ENCODE measurements around the gene SEC62. TPM values are rescaled to one million over a fixed set of nuclear protein-coding genes. Genes with fewer than 3 reads are reported as not detected.
A peak's percentile ranks its signal among the peaks of the same experiment; 100 is the strongest.

The SEC62 gene
- 100 to 1,000 TPM; 110 to 165 (median 156) TPM for polyA plus RNA-seq (ENCODE audit: insufficient read depth in 1 of 5, insufficient read length in 5 of 5, low replicate concordance in 1 of 5)
- long read RNA-seq, donor 1, full-length matches to known transcripts: 40 of 204 reads
- long read RNA-seq, donor 1, partial matches to known transcripts: 164 of 204 reads
- long read RNA-seq, donor 1, other reads (novel, unspliced or antisense): 0 of 204 reads
- long read RNA-seq, donor 2, full-length matches to known transcripts: 23 of 76 reads
- long read RNA-seq, donor 2, partial matches to known transcripts: 53 of 76 reads
- long read RNA-seq, donor 2, other reads (novel, unspliced or antisense): 0 of 76 reads
- long read RNA-seq, donor 3, full-length matches to known transcripts: 43 of 193 reads
- long read RNA-seq, donor 3, partial matches to known transcripts: 150 of 193 reads
- long read RNA-seq, donor 3, other reads (novel, unspliced or antisense): 0 of 193 reads
- long read RNA-seq, donor 4, full-length matches to known transcripts: 19 of 102 reads
- long read RNA-seq, donor 4, partial matches to known transcripts: 83 of 102 reads
- long read RNA-seq, donor 4, other reads (novel, unspliced or antisense): 0 of 102 reads
- long read RNA-seq, donor 5, full-length matches to known transcripts: 56 of 218 reads
- long read RNA-seq, donor 5, partial matches to known transcripts: 162 of 218 reads
- long read RNA-seq, donor 5, other reads (novel, unspliced or antisense): 0 of 218 reads
- long read RNA-seq, donor 6, full-length matches to known transcripts: 67 of 213 reads
- long read RNA-seq, donor 6, partial matches to known transcripts: 146 of 213 reads
- long read RNA-seq, donor 6, other reads (novel, unspliced or antisense): 0 of 213 reads
- long read RNA-seq, donor 7, full-length matches to known transcripts: 85 of 187 reads
- long read RNA-seq, donor 7, partial matches to known transcripts: 102 of 187 reads
- long read RNA-seq, donor 7, other reads (novel, unspliced or antisense): 0 of 187 reads
- long read RNA-seq, donor 8, full-length matches to known transcripts: 9 of 57 reads
- long read RNA-seq, donor 8, partial matches to known transcripts: 48 of 57 reads
- long read RNA-seq, donor 8, other reads (novel, unspliced or antisense): 0 of 57 reads

- peak; percentile 95 to 96 for DNase-seq
Observed at GRCh38 chr3:169966428-169966950, at the start of gene SEC62. Gene SEC62 (plus strand): TSS chr3:169966807. CDS start chr3:169966823, 16 bp downstream.

- peak; percentile 61 to 63 for DNase-seq
Observed at GRCh38 chr3:169923189-169923588, 43.4 kb upstream of the SEC62 start.

DNA sequence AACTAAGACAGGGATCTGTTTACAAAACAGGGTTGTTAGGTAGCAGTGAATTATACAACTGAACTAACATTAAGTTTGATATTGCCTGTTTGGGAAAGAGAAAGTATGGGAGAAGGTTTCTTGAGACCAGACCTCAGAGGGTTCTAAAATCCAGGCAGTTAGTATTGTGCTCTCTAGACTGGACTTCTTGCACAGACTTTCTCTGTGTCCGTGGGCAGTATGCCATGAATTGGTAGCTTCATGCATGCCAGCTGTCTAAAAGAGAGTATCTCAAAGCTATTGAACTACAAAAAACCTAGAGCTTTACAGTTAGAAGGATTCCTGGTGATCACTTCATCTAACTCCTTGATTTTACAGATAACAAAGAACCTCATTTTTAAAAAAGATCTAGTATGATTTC lies 42.8 kb upstream of the SEC62 start:
- DNase-seq: no peak

GRCh38 chr3:169929830-169930519 lies 36.6 kb upstream of the SEC62 start:
- no peak for DNase-seq

DNA sequence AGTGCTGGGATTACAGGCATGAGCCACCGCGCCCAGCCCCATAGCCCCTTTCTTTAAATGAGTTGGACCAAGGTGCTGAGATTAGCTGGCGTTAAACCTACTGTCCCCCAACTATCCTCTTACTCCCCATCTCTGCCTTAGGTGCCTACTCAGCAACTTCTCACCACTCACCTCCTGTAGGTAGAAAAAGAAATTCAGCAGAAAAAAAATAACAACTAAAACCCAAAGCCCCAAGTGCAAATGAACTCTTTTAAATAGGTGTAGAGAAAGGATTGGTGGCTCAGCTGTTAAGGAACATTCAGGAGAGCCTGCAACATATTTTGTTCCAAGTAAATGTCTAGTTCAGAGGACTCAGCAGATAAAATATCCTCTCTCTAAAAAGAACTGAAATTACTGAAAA lies 35.8 kb upstream of the SEC62 start:
- DNase-seq: no peak

- no peak for DNase-seq
Observed at GRCh38 chr3:169931747-169932520, 34.7 kb upstream of the SEC62 start.

GRCh38 chr3:169939320-169939719 lies 27.3 kb upstream of the SEC62 start:
- DNase-seq: no peak

DNA sequence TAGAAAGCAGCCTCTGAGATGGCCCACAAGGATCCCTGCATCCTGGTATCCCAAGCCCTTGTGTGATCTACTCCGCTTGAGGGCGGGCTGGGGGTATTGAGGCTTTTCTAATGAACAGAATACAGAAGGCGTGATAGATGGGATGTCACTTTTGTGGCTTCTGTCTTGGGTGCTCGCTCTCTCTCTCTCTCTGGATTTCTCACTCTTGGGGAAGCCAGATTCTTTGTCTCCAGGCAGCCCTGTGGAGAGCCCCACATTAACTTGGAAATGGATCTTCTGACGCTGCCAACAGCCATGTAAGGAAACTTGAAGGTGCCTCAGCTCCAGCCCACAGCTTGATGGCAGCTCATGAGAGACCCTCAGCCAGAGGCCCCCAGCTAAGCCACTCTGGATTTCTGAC lies 26.9 kb upstream of the SEC62 start:
- DNase-seq: no peak

- DNase-seq: no peak
Observed at GRCh38 chr3:169940470-169941181, 26.0 kb upstream of the SEC62 start.

- DNase-seq: no peak
Observed at GRCh38 chr3:169945313-169945712, 21.3 kb upstream of the SEC62 start.

- DNase-seq: no peak
Observed at GRCh38 chr3:169946336-169946735, 20.3 kb upstream of the SEC62 start.

GRCh38 chr3:169948559-169949448 lies 17.8 kb upstream of the SEC62 start:
- DNase-seq: no peak

DNA sequence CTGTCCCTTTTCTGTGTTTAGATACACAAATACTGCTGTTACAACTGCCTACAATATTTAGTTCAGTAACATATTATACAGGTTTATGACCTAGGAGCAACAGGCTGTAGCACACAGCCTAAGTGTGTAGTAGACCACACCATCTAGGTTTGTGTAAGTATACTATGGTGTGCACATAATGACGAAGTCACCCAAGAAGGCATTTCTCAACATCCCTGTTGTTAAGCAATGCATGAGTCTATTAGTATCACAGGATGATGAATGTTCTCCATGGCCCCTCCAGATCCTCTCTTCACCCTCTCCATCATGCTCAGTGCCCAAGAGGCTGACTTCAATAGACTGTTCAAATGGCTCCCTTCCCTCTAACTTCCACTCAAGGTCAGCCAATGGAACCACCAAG lies 14.6 kb upstream of the SEC62 start:
- no peak for DNase-seq

- DNase-seq: no peak
Observed at GRCh38 chr3:169953462-169954141, 13.0 kb upstream of the SEC62 start.

- no peak for DNase-seq
Observed at GRCh38 chr3:169954142-169954756, 12.4 kb upstream of the SEC62 start.

DNA sequence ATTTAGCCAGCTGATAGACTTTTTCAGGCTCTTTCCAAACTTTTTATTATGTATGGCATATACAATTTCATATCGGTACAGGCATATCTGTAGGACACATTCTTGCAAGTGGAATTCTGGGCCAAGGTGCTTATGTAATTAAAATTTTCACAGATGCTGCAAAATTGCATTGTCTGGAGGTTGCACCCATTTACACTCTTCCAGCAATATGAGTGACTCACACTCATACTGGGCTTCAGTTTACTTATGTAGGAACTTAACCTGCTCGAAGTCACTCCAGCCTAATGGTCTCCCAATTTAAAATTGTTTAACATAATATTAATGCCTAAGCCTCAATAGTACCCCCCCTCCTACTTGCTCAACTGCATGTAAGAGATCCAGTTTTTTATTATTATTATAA lies 11.2 kb upstream of the SEC62 start:
- DNase-seq: no peak

DNA sequence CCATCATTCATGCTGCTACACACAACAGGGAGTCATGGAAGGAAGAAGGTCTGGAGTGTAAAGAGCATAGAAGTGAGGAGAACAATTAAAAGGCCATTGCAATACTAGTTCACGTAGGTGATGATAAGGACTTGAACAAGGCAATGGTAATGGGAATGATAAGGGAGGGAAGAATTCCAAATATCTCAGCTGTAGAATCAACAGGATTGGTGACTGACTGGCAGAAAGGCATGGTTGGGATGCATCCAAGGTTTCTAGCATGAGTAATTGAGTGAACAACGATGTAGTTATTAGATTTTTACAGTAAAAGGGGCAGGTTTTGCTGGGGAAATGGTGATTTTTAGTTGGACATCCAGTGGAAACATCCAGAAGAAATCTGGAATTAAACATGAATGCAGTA lies 2.4 kb upstream of the SEC62 start:
- DNase-seq: no peak

All from right lung (tissue), 10 donors.